ENCODE measurements around the gene IL22RA1.

IL22RA1 gene

GRCh38 chr1:24186031-24186710 lies 43.2 kb upstream of the IL22RA1 start:
- H3K27ac ChIP-seq: peak overlapping the region; percentile 71
- TF ChIP-seq CTCF (IDR thresholded peaks at IDR 0.05) (no peak), ZFX (IDR thresholded peaks at IDR 0.05; ENCODE audit: borderline replicate concordance) (no peak)

GRCh38 chr1:24185076-24185475 lies 42.1 kb upstream of the IL22RA1 start:
- no peak overlapping the region for H3K27ac ChIP-seq
- TF ChIP-seq CTCF (IDR thresholded peaks at IDR 0.05) (no peak), ZFX (IDR thresholded peaks at IDR 0.05; ENCODE audit: borderline replicate concordance) (no peak)

- TF ChIP-seq ZFX (IDR thresholded peaks at IDR 0.05; ENCODE audit: borderline replicate concordance) (no peak), CTCF (IDR thresholded peaks at IDR 0.05) (no peak)
Measured at GRCh38 chr1:24182061-24182460, 39.1 kb upstream of the IL22RA1 start.

GRCh38 chr1:24181619-24182018 lies 38.7 kb upstream of the IL22RA1 start:
- no peak for TF ChIP-seq ZFX (IDR thresholded peaks at IDR 0.05; ENCODE audit: borderline replicate concordance)
- TF ChIP-seq CTCF (IDR thresholded peaks at IDR 0.05): no peak
- no peak overlapping the region for H3K27ac ChIP-seq

More at GRCh38 chr1:24182061-24182460, 39.1 kb upstream of the IL22RA1 start:
- no peak overlapping the region for H3K27ac ChIP-seq

- no peak overlapping the region for H3K27ac ChIP-seq
- TF ChIP-seq CTCF (IDR thresholded peaks at IDR 0.05) (no peak), ZFX (IDR thresholded peaks at IDR 0.05; ENCODE audit: borderline replicate concordance) (no peak)
Measured at GRCh38 chr1:24180676-24181075, 37.7 kb upstream of the IL22RA1 start.

GRCh38 chr1:24179251-24179840 lies 36.4 kb upstream of the IL22RA1 start:
- H3K27ac ChIP-seq: no peak overlapping the region

More at GRCh38 chr1:24179251-24179840, 36.4 kb upstream of the IL22RA1 start:
- no peak for TF ChIP-seq ZFX (IDR thresholded peaks at IDR 0.05; ENCODE audit: borderline replicate concordance)
- no peak for TF ChIP-seq CTCF (IDR thresholded peaks at IDR 0.05)

Measured in 22Rv1 (cell line).